NCI-H526 treated with DMSO at 0.1 percent for 48 hours (cell line): ENCODE measurements around the gene CT45A1.
A peak's percentile ranks its signal among the peaks of the same experiment; 100 is the strongest.
"Not testable (repeated sequence)": the region's sequence is repeated elsewhere in the genome, so short reads cannot be mapped to it uniquely, and the experiment has no call there.

Experiments used
- DNase-seq: peaks from one replicate; lab custom pipeline; 2025; lab: John Stamatoyannopoulos, UW

Gene CT45A1, protein sequence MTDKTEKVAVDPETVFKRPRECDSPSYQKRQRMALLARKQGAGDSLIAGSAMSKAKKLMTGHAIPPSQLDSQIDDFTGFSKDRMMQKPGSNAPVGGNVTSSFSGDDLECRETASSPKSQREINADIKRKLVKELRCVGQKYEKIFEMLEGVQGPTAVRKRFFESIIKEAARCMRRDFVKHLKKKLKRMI

GRCh38 chrX:135713183-135713689, at the start of gene CT45A1:
Gene CT45A1 (plus strand): TSS chrX:135713639. CDS start chrX:135718941, 5,302 bp downstream.
- DNase-seq: not testable (repeated sequence)

DNA sequence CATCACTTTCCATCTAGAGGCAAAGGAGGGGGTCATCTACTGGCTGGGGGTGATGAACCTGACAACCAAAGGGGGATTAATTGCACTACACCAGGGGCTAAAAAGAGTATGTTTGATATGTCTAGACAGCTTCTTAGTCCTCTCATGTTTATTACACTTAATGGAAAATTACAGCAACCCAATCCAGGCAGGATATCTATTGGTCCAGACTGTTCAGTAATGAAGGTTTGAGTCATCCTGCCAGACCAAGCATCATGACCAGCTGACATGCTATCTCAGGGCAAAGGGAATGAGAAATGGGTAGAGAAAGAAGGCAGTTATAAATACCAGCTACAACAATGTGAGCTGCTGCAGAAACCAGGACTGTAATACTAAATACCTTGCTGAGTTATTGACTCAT, 40.5 kb upstream of the CT45A1 start:
- DNase-seq: not testable (repeated sequence)

DNA sequence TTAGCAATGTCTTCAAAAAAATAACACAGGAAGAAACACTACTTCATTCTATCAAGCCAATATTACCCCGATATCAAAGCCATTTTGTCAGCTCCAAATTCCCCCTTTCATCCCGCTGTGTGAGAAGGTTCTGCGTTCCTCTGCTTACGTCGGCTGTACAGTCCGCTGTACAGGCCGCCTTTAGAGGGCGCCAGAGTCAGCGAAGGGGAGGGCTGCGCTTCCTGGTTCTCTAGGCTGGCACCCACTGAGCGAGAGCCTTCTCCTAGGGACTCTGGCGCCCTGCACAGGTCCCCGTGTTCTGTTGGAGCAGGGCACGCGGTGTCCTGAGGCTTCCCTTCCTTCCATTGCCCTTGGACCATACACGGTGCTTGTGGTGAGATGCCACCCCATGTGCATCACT, 25.3 kb upstream of the CT45A1 start:
- no peak for DNase-seq

DNA sequence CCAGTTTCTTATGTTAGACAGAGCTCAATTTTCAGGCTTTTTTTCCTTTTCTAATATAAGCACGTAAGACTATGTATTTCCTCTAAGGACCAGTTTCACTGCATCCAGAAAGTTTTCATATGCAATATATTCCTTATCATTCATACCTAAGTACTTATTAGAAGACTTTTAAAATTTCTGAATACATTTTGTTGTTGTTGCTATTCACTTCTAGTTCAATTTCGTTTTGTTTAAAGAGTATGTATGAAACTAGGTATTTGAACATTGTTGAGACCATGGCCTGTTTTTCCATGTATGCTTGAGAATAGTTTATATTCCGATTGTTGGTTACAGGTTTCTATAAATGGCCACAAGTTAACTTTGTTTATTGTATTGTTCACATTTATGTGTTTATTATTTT, 18.0 kb upstream of the CT45A1 start:
- DNase-seq: no peak

- peak; percentile 6 for DNase-seq
These were observed 15.8 kb upstream of the CT45A1 start for GRCh38 chrX:135697601-135698000.

DNA sequence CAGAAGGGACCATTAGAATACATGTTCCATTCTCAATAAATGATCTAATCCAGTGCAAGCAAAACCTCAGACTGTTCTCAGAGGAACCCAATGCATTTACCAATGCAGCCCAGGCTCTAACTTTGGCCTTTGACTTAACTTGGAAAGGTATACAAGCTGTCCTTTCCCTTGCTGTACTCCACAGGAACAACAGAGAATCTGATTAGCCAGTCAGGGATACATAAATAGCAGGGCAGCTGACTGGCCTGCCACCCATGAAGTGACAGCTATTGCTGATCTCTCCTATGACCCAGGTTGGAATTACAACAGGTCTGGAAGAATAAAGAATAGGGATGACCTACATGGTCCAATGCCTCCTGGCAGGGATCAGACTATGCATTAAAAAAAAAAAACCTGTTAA, 14.5 kb upstream of the CT45A1 start:
- DNase-seq: no peak

GRCh38 chrX:135707880-135708279, 5.6 kb upstream of the CT45A1 start:
- DNase-seq: peak; percentile 25

DNA sequence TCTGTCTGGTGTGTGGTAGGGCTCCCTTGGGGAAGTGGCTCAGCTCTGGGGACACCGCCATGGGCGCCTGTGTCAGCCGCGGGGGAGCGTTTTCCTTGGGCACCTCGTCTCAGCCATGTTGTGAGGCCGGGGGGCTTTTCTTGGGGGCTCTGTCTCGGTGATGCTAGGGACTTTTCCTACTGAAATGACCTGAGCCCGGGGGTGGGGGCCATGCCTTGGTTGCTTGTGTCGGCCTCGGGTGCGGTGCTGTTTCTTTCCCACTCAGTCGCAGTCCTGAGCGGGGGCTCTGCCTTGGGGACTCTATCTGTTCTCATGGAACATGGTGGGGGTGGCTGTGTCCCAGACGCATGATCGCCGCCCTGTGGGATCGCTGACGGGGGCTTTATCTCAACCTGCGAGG, 356 bp downstream of the CT45A1 start:
- DNase-seq: no peak

DNA sequence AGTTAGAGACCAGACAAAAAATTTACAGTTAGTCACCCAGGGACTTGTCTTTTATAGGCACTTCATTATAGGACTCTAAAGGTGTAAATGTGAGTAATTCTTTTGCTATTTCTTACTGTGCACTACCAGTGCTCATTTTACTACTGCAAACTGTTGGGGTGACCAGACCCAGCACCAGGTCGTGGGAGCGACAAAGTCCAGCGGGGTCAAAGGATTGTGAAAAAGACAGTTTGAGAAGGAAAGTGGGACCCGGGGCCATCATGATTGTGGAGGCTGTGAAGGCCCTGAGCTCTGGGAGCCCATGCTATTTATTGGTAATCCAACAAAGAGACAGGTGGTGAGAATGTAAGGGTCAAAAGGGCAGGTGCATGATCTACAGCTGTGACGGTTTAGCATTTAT, 21.2 kb downstream of the CT45A1 start:
- not testable (repeated sequence) for DNase-seq

DNA sequence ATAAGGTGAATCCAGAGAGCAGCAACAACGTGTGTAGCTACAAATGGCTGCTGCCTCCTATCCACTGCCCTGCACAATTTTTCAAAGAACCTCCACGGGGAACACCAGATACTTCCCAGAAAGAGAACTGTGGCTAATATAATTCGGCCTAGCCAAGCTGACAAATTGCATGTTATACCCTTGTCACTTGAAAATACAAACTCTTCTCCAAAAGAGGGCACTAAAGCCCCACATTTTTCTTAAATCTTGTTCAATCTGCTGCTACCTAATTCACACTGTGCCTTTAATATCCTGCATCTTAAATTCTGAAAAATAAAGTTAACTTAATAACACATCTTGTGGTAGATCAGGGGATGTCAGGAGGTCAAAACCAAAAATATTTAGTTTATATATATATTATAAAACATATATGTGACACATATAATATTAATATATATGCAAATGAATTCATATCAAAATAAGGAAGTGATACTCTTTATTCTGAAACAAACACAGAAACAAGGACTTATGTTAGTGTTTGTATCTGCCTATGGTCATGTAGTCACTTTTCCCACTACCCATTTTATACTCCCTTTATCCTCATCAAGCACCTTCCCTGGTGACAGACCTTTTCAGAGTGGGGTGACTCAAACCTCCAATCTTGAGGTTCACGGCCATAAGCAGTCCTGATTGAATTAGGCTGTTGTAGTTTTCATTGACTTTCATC, 24.1 kb downstream of the CT45A1 start:
- DNase-seq: no peak

DNA sequence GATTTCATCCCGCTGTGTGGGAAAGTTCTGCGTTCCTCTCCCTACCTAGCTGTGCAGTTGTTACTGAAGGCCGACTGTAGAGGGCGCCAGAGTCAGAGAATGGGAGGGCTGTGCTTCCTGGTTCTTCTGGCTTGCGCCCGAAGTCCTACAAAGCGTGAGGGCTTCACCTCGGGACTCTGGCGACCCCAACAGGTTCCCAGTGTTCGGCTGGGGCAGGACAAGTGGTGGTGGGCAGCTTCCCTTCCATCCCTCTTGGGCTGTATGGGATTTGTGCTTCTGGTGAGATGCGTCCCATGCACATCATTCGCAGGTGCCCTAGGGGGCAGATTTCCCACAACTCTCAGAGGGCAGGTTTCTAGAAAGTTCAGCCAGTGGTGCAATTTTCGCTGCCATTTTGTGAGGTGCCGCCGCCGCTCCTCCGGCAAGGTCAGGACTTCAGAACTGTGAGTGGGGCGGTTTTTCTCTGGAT, 27.3 kb downstream of the CT45A1 start:
- no peak for DNase-seq

DNA sequence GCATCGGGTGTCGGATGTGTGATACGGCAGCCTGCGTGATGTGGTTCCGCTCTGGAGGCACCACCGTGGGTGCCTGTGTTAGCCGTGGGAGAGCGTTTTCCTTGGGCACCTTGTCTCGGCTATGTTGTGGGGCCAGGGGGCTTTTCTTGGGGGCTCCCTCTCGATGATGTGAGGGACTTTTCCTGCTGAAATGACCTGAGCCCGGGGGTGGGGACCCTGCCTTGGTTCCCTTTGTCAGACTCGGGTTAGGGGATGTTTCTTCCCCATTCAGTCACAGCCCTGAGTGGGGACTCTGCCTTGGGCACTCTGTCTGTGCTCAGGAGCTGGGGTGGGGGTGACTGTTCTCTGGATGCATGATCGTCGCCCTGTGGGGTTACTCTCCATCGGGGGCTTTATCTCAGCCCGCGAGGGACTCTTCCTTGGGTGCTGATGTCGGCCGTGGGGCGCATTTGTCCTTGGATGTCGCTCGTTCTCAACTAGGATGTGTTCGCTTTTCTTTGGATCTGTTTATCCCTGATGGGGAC, 27.8 kb downstream of the CT45A1 start:
- no peak for DNase-seq

- DNase-seq: not testable (repeated sequence)
These were observed 31.3 kb downstream of the CT45A1 start for GRCh38 chrX:135744739-135745138.

- not testable (repeated sequence) for DNase-seq
These were observed 54.7 kb downstream of the CT45A1 start, which contains the start of gene CT45A3 for GRCh38 chrX:135768091-135768490. Gene CT45A3 (minus strand): TSS chrX:135768191. CDS start chrX:135764444, 3,747 bp downstream.
